HepG2 (cell line): ENCODE data around the gene VARS1. TPM values are rescaled to one million over a fixed set of nuclear protein-coding genes. Genes with fewer than 3 reads are reported as not detected.

ENCODE experiments used
- ATAC-seq: fragments of 200-7000 bp; cut with Tn5 transposase; 3 replicates; pipeline ENCODE4 v1.9.1; 2020; ENCODE audit warnings: mild to moderate bottlenecking, moderate library complexity
- BruUV-seq: library from RNA; stranded (reverse); fragments of 400-500 nt; replicated peaks from 2 replicates; lab custom pipeline; 2021; lab: Mats Ljungman, UMichigan
- CTCF ChIA-PET: fragments of 300-600 bp; formaldehyde crosslinking; extraction: SDS; loops from one replicate; lab custom pipeline; 2021; ENCODE audit warnings: low total read pairs, inconsistent platforms, low intra/inter-chr PET ratio; lab: Yijun Ruan, JAX
- POLR2A ChIA-PET: fragments of 350-600 bp; sonication (Branson Sonifier 250); formaldehyde crosslinking; loops from one replicate; lab custom pipeline; 2020; ENCODE audit warnings: antibody characterized with exemption, inconsistent platforms; lab: Yijun Ruan, JAX
- DNase-seq: peaks from one replicate; pipeline ENCODE4 v3.0.0-alpha.2; 2015; ENCODE audit warnings: low spot score
- FAIRE-seq: peaks from 3 replicates; lab custom pipeline; 2011; peaks lifted over from hg19 to GRCh38; lab: Jason Lieb, UNC
- H2AFZ ChIP-seq: one replicate; pipeline ENCODE4 v1.6.1; 2011; ENCODE audit warnings: low read length, inconsistent platforms
- H3K27ac ChIP-seq: fragments of 300-600 bp; 3 replicates; pipeline ENCODE4 v1.8.0; 2011; ENCODE audit warnings: mixed run types, mild to moderate bottlenecking, mixed read lengths, low read length, inconsistent platforms; ENCODE audit not compliant: insufficient read depth; ENCODE audit errors: extremely low read length
- H3K27me3 ChIP-seq, 2 experiments: fragments of 200-600 bp in 1 of 2; 2 replicates in 1 of 2; 3 replicates in 1 of 2; pipeline versions ENCODE4 v1.6.0 to v1.8.0; 2011; ENCODE audit warnings: low read length in 2 of 2, mild to moderate bottlenecking in 2 of 2, moderate library complexity in 2 of 2, inconsistent platforms in 1 of 2; ENCODE audit not compliant: insufficient read depth in 2 of 2, control insufficient read depth in 1 of 2
- H3K36me3 ChIP-seq, 2 experiments: fragments of 200-600 bp in 1 of 2; replicated peaks in 1 of 2; 2 replicates in 1 of 2; 3 replicates in 1 of 2; pipeline versions ENCODE4 v1.5.1 to v1.8.0; 2011; ENCODE audit warnings: low read length in 2 of 2, inconsistent platforms in 1 of 2; ENCODE audit not compliant: insufficient read depth in 2 of 2, control insufficient read depth in 1 of 2
- H3K4me1 ChIP-seq: 2 replicates; pipeline ENCODE4 v1.5.1; 2012; ENCODE audit warnings: low read length, inconsistent platforms; ENCODE audit not compliant: insufficient read depth
- H3K4me2 ChIP-seq: 2 replicates; pipeline ENCODE4 v1.6.0; 2011; ENCODE audit warnings: low read depth, low read length, inconsistent platforms
- H3K4me3 ChIP-seq, 3 experiments: fragments of 200-600 bp in 1 of 3; sonication (generic), shearing (Covaris generic) in 1 of 3; replicated peaks in 1 of 3; 2 replicates each; pipeline ENCODE4 v1.5.1; 2011 to 2016; ENCODE audit warnings: low read length in 3 of 3, inconsistent platforms in 2 of 3, low read depth in 2 of 3, mild to moderate bottlenecking in 2 of 3, control low read depth in 1 of 3, mixed read lengths in 1 of 3; ENCODE audit not compliant: insufficient read depth in 1 of 3
- H3K79me2 ChIP-seq: one replicate; pipeline ENCODE4 v1.6.1; 2011; ENCODE audit warnings: low read length, inconsistent platforms; ENCODE audit not compliant: insufficient read depth
- H3K9ac ChIP-seq: 2 replicates; pipeline ENCODE4 v1.6.0; 2011; ENCODE audit warnings: mild to moderate bottlenecking, low read depth, low read length, inconsistent platforms; ENCODE audit not compliant: insufficient read depth
- H3K9me3 ChIP-seq: 2 replicates; pipeline ENCODE4 v1.5.1; 2012; ENCODE audit warnings: mild to moderate bottlenecking, low read length
- H4K20me1 ChIP-seq: 2 replicates; pipeline ENCODE4 v1.6.0; 2011; ENCODE audit warnings: inconsistent platforms, mild to moderate bottlenecking, low read length, moderate library complexity; ENCODE audit not compliant: insufficient read depth
- BCLAF1 ChIP-seq: fragments of 450-650 bp; IDR thresholded peaks from 2 replicates; pipeline ENCODE4 v1.6.1; 2017; ENCODE audit warnings: mild to moderate bottlenecking
- GABPA ChIP-seq, 2 experiments: IDR thresholded peaks; 2 replicates each; pipeline ENCODE4 v1.6.1; 2011 to 2016; ENCODE audit warnings: low read depth in 2 of 2, low read length in 1 of 2, missing biosample characterization in 1 of 2, missing genetic modification characterization in 1 of 2
- HNRNPH1 ChIP-seq: fragments of 200-400 bp; formaldehyde crosslinking; optimal IDR thresholded peaks from 2 replicates; pipeline ENCODE3; 2017; ENCODE audit warnings: mild to moderate bottlenecking, low read depth, low read length
- KDM5A ChIP-seq: fragments of 200-600 bp; sonication (generic); IDR thresholded peaks from 2 replicates; pipeline ENCODE4 v1.7.0; 2018; ENCODE audit warnings: antibody characterized with exemption, mild to moderate bottlenecking, low read length, borderline replicate concordance
- LBX2 ChIP-seq: sonication (generic); formaldehyde crosslinking; IDR thresholded peaks from 2 replicates; pipeline ENCODE4 v1.5.0; 2020; ENCODE audit warnings: missing genetic modification reagents, mild to moderate bottlenecking, borderline replicate concordance
- MAFF ChIP-seq: IDR thresholded peaks from 2 replicates; pipeline ENCODE4 v1.6.1; 2011; ENCODE audit warnings: low read depth, low read length, improper control_type of control experiment
- MZF1 ChIP-seq: sonication (generic); formaldehyde crosslinking; IDR thresholded peaks from 2 replicates; pipeline ENCODE4 v1.8.1; 2023; ENCODE audit warnings: mild to moderate bottlenecking, missing genetic modification reagents, borderline replicate concordance
- TRAFD1 ChIP-seq: sonication (generic); formaldehyde crosslinking; IDR thresholded peaks from 2 replicates; pipeline ENCODE4 v1.5.1; 2020; ENCODE audit warnings: missing genetic modification reagents, mild to moderate bottlenecking, borderline replicate concordance
- ZBTB25 ChIP-seq: IDR thresholded peaks from 2 replicates; pipeline ENCODE4 v1.6.1; 2018; ENCODE audit warnings: missing genetic modification reagents
- ZBTB7B ChIP-seq: sonication (generic); formaldehyde crosslinking; IDR thresholded peaks from 2 replicates; pipeline ENCODE4 v1.4.0; 2020; ENCODE audit warnings: missing genetic modification reagents
- ZNF160 ChIP-seq: sonication (generic); formaldehyde crosslinking; IDR thresholded peaks from 2 replicates; pipeline ENCODE4 v1.8.0; 2022; ENCODE audit warnings: mild to moderate bottlenecking, inconsistent platforms, missing genetic modification reagents
- ZNF607 ChIP-seq: sonication (generic); formaldehyde crosslinking; IDR thresholded peaks from 2 replicates; pipeline ENCODE4 v1.5.1; 2020; ENCODE audit warnings: missing genetic modification reagents, mild to moderate bottlenecking, borderline replicate concordance
- ZNF660 ChIP-seq: sonication (generic); formaldehyde crosslinking; IDR thresholded peaks from 2 replicates; pipeline ENCODE4 v1.5.1; 2020; ENCODE audit warnings: mild to moderate bottlenecking, low read depth, missing genetic modification reagents, borderline replicate concordance
- ZUFSP ChIP-seq: sonication (generic); formaldehyde crosslinking; IDR thresholded peaks from 2 replicates; pipeline ENCODE4 v1.9.0; 2021; ENCODE audit warnings: missing genetic modification reagents, mild to moderate bottlenecking, borderline replicate concordance
- WGBS: methylation state at CpG from one replicate; pipeline ENCODE4 v1.1.6; 2017; ENCODE audit warnings: low lambda C conversion rate; 5-methylcytosine and 5-hydroxymethylcytosine counted together
- in situ Hi-C: cut with HindIII; loops from 2 replicates; pipeline ENCODE4 v1.10.0; 2017; ENCODE audit warnings: low pct_unique_long_range_greater_than_20kb; ENCODE audit not compliant: extremely low pct_ligation_motif_present
- intact Hi-C: fragments of 100-400 bp; cut with micrococcal nuclease; formaldehyde crosslinking; loops from one replicate; pipeline ENCODE4 v1.10.0; 2022; ENCODE audit not compliant: unreplicated experiment
- polyA plus RNA-seq, 8 experiments: library from polyadenylated mRNA; depleted of rRNA in 3 of 8; stranded (reverse) in 7 of 8; unstranded in 1 of 8; fragments of >200 nt; fragmentation: Illumina TruSeq in 4 of 8; extraction: Trizol in 4 of 8; gene quantifications; 2 replicates each; pipeline versions ENCODE4 v1.2.1 to v1.2.3, GENCODE V29; 2011 to 2016; ENCODE audit warnings: low read depth in 4 of 8, missing spikeins in 1 of 8, mixed read lengths in 1 of 8; ENCODE audit not compliant: insufficient read depth in 1 of 8
- total RNA-seq, 5 experiments: library from RNA; depleted of rRNA; stranded (reverse); fragments of >200 nt; fragmentation: Illumina TruSeq; extraction: Trizol; gene quantifications; 2 replicates each; pipeline ENCODE4 v1.2.3, GENCODE V29; 2016; ENCODE audit warnings: low read depth in 1 of 5

The VARS1 gene
- total and polyA plus RNA-seq, 2 of the 13 experiments (the other 11 are each of a cell fraction or from before 2014, with no cell fraction given), result 14.7 to 56.1 TPM

- POLR2A ChIA-PET, result interaction anchor here (0.7 to 15.7 kb wide), 24 partner anchors 10 to 208 kb away, joined by 3 to 264 read pairs (median 5); partner anchors contain the start of genes BAG6, DDAH2, HSPA1A and HSPA1L
- TF ChIP-seq LBX2 (CRISPR knock-in tag), result no peak
- peak; percentile 84; the same call in 1 of the 2 replicates for TF ChIP-seq KDM5A
- no peak for TF ChIP-seq ZBTB7B
- TF ChIP-seq ZNF607, result no peak
- TF ChIP-seq TRAFD1 (CRISPR knock-in tag), result no peak
- TF ChIP-seq ZUFSP (CRISPR knock-in tag), result no peak
- no peak for TF ChIP-seq GABPA (IDR thresholded peaks at IDR 0.05; ENCODE audit: low read depth, low read length)
- TF ChIP-seq GABPA (CRISPR knock-in tag; IDR thresholded peaks at IDR 0.05; ENCODE audit: low read depth), result peak; percentile 4; the same call in 1 of the 2 replicates
- TF ChIP-seq ZNF160 (CRISPR knock-in tag), result no peak
- no peak for TF ChIP-seq ZNF660
- TF ChIP-seq MAFF, result no peak
- no peak for TF ChIP-seq BCLAF1
- no peak for TF ChIP-seq MZF1
- no peak for TF ChIP-seq HNRNPH1
- peak; percentile 44; the same call in 1 of the 2 replicates for TF ChIP-seq ZBTB25 (CRISPR knock-in tag)
Observed at GRCh38 chr6:31829633-31830283, 34.2 kb upstream of the VARS1 start.

More at GRCh38 chr6:31829633-31830283, 34.2 kb upstream of the VARS1 start:
- intact Hi-C loops, result loop anchor here (1.0 to 10.0 kb wide), 6 partner anchors 34 to 162 kb away; partner anchors contain the start of genes CSNK2B, EHMT2, LY6G5B and NELFE
- Histone ChIP-seq H3K36me3 (no peaks in the 10 kb centered on the region), H2AFZ (no peak overlapping the region), H3K4me3 (peak overlapping the region; percentile 80 to 99 (median 97)), H3K9ac (peak overlapping the region; percentile 81), H3K9me3 (no peaks in the 10 kb centered on the region), H3K79me2 (peaks cover 35% of the 10 kb centered on the region), H3K4me1 (peaks cover 44% of the 10 kb centered on the region), H3K27me3 (no peaks in the 10 kb centered on the region; a peak in 1 of 5 replicates), H3K4me2 (peak overlapping the region; percentile 94), H4K20me1 (peaks cover 4% of the 10 kb centered on the region), H3K27ac (peak overlapping the region; percentile 68)
- DNase-seq, result no peak
- under 1% methylated on average over 10 of the region's 15 CpGs for WGBS
- no peak for ATAC-seq
- in situ Hi-C loops, result loop anchor here (5.0 kb wide), 1 partner anchor 57 kb away; no protein-coding TSS in a partner anchor
- no TSS peak for BruUV-seq
- FAIRE-seq, result no peak
- CTCF ChIA-PET, result interaction anchor here (0.8 to 2.2 kb wide), 8 partner anchors 34 to 149 kb away, joined by 3 to 16 read pairs (median 4); partner anchors contain the start of genes DDAH2, LY6G5C and VARS1
